PC-9 (cell line): ENCODE measurements around the gene FAM117A.

Experiments
- CTCF ChIP-seq: fragments of 200-600 bp; sonication (generic); conservative IDR thresholded peaks from 2 replicates; pipeline ENCODE4 v1.6.1; 2017; ENCODE audit warnings: mixed run types, antibody characterized with exemption, mild to moderate bottlenecking, moderate library complexity
- EZH2 ChIP-seq: fragments of 200-600 bp; sonication (generic); IDR thresholded peaks from 2 replicates; pipeline ENCODE4 v1.8.0; 2017; ENCODE audit warnings: antibody characterized with exemption, low read depth

GRCh38 chr17:49753959-49754391 is 10.0 kb downstream of the FAM117A start:
- TF ChIP-seq CTCF (no peak), EZH2 (no peak)
